Stimulated activated CD8-positive, alpha-beta memory T cell treated with anti-CD3 and anti-CD28 coated beads, Interleukin-15, amount 100 ng/mL, for 48 hours (primary cell): ENCODE measurements around the gene CREB3L2.
"Not testable (repeated sequence)": the region's sequence is repeated elsewhere in the genome, so short reads cannot be mapped to it uniquely, and the experiment has no call there.

Experiments used
- DNase-seq, 2 donors: peaks; one replicate each; pipeline ENCODE4 v3.0.0-alpha.2; 2020; ENCODE audit warnings: low read depth in 2 of 2

CREB3L2 gene

DNA sequence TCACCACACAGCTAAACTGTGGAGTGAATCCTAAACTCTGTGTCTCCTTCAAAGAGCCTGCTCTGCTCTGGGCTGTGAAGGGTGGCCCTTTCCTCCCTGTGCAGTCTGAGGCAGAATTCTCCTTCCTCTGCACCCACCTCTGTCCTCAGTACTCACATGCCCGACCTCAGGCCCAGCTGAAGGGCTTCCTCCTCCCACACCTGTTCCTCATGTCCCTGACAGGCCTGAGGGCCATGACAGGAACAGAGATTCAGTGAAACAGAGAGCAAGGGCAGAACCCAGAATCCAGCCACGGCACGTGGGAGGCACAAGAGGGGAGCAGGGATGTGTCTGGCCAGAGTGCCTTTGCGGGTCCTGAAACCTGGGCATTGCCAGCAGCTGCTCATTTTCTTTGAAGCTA lies 13.9 kb downstream of the CREB3L2 start:
- DNase-seq = no peak

DNA sequence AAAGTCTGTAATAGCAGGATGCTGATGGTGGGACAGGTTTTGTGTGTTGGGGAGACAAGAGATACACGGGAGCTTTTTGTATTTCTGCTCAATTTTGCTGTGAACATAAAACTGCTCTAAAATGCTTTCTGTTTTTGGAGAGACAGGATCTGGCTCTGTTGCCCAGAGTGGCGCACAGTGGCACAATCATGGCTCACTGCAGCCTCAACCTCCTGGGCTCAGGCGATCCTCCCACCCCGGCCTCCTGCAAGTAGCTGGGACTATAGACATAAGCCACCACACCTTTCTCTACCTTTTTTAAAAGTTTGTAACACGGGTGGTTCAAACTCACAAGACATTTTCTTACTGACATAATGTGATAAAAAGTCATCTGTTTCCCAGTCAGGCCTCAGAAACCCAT lies 14.3 kb downstream of the CREB3L2 start:
- no peak for DNase-seq

- no peak for DNase-seq
Observed at GRCh38 chr7:137987018-137987349, 14.9 kb downstream of the CREB3L2 start.

GRCh38 chr7:137986252-137987017 lies 15.5 kb downstream of the CREB3L2 start:
- no peak for DNase-seq

- DNase-seq = no peak
Observed at GRCh38 chr7:137985897-137986251, 16.0 kb downstream of the CREB3L2 start.

GRCh38 chr7:137985253-137985896 lies 16.5 kb downstream of the CREB3L2 start:
- no peak for DNase-seq

GRCh38 chr7:137984181-137985041 lies 17.5 kb downstream of the CREB3L2 start:
- no peak for DNase-seq

GRCh38 chr7:137983323-137984008 lies 18.4 kb downstream of the CREB3L2 start:
- no peak for DNase-seq

GRCh38 chr7:137982394-137982793 lies 19.5 kb downstream of the CREB3L2 start:
- DNase-seq = not testable (repeated sequence)

DNA sequence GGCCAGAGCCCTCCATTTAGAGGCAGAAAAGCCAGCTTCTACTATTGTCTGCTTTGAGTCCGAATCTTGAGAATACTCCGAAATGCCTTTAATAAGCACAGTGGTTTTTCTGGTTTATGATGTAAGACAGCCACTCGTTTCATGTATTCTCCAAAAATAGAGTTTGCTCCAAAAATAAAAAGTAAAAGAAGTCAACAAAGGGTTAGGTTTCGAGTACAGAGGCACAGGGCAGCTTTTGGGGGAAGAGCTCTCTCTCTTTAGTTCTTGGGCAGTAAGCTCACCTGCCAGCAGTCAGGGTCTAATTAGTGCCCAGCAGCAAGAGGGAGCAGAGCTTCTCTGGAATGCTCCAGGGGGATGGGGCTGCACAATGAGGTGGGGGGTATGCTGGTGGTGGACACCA lies 20.2 kb downstream of the CREB3L2 start:
- no peak for DNase-seq

- DNase-seq = no peak
Observed at GRCh38 chr7:137981175-137981574, 20.7 kb downstream of the CREB3L2 start.

GRCh38 chr7:137980308-137980707 lies 21.6 kb downstream of the CREB3L2 start:
- no peak for DNase-seq

GRCh38 chr7:137978464-137979237 lies 23.2 kb downstream of the CREB3L2 start:
- DNase-seq = no peak

DNA sequence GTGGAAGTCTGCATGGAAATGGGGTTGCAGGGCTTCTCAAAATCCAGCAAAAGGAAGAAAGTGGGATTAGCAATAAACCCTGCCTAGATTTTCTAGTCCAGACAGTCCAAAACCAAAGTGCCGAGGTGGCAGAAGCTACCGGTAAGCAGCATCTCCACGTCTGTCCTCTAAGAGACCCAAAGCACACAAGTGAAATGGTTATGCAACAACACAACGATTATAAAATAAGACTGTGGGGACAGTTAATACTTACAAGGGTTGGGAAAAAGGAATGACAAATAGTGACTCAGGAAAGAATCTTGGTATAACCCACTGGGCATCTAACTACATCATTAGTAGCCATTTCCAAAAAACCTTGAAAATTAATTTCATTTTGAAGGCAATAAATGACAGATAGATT lies 24.7 kb downstream of the CREB3L2 start:
- no peak for DNase-seq

GRCh38 chr7:137976696-137977095 lies 25.2 kb downstream of the CREB3L2 start:
- DNase-seq = no peak

GRCh38 chr7:137976232-137976631 lies 25.7 kb downstream of the CREB3L2 start:
- no peak for DNase-seq

GRCh38 chr7:137975768-137976167 lies 26.1 kb downstream of the CREB3L2 start:
- no peak for DNase-seq

GRCh38 chr7:137975221-137975620 lies 26.7 kb downstream of the CREB3L2 start:
- DNase-seq = no peak

DNA sequence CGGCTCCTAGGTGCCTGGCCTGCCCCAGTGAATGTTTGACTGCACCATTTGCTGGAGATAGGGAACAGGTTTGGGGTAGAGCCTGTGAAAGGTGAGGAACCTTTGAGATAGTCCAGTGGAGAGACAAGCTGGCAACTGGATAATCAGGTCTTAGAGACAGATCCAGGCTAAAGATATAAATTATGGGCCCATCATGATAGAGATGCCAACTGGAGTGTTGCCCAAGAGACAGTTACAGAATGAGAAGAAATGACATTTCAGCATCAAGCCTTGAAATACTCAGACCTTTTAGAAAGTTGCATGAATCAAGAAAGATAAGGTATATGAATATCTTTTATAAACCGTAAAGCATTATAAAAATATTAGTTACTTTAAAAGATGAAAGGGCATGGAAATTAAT lies 27.1 kb downstream of the CREB3L2 start:
- DNase-seq = no peak

- DNase-seq = no peak
Observed at GRCh38 chr7:137970253-137970975, 31.5 kb downstream of the CREB3L2 start.

DNA sequence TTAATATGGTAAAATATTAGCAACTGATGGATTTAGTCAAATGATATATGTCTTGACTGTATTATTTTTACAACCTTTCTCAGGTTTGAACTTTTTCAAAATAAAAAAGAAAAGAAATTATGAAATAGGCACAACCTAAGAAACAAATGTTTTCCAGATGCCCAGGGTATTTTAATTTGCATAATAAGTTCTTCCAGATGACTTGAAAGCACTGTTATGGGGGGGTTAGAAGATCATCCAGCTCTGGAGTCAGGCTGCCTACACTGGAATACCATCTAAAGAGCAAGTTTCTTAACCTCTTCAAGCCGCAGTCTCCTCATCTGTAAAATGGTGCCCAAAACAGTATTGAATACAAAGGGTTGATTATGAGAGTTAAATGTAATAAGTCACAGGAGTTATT lies 32.1 kb downstream of the CREB3L2 start:
- DNase-seq = no peak
